ENCODE data around the gene DRD4. TPM values are rescaled to one million over a fixed set of nuclear protein-coding genes. Genes with fewer than 3 reads are reported as not detected.

The DRD4 gene
- total RNA-seq, 3 donors from 2014 or later, result 1.2 to 2.4 (median 1.8) TPM

- DNase-seq (peak in 1 of 3 donors; percentile 44), ATAC-seq (peak; percentile 81)
- intact Hi-C loops (cut with DNase I, micrococcal nuclease), result no loop called here
- H3K4me1 ChIP-seq (ENCODE audit: low read depth), result peaks cover 5% of the 10 kb centered on the region
- H3K36me3 ChIP-seq (ENCODE audit: low read depth), result no peaks in the 10 kb centered on the region
- H3K9me3 ChIP-seq, result no peaks in the 10 kb centered on the region
- H3K4me3 ChIP-seq, result no peak overlapping the region
- TF ChIP-seq CTCF (IDR thresholded peaks at IDR 0.05), result no peak
Observed at GRCh38 chr11:655036-655726, 18.1 kb downstream of the DRD4 start.

GRCh38 chr11:656426-656825, 19.4 kb downstream of the DRD4 start:
- DNase-seq (no peak), ATAC-seq (no peak)
- no peaks in the 10 kb centered on the region for H3K36me3 ChIP-seq (ENCODE audit: low read depth)
- intact Hi-C loops (cut with DNase I, micrococcal nuclease), result no loop called here
- H3K4me1 ChIP-seq (ENCODE audit: low read depth), result peaks cover 5% of the 10 kb centered on the region
- no peak overlapping the region for H3K4me3 ChIP-seq
- no peaks in the 10 kb centered on the region for H3K9me3 ChIP-seq
- no peak for TF ChIP-seq CTCF (IDR thresholded peaks at IDR 0.05)

- DNase-seq (no peak), ATAC-seq (no peak)
- Histone ChIP-seq H3K4me3 (no peak overlapping the region), H3K9me3 (no peaks in the 10 kb centered on the region), H3K4me1 (ENCODE audit: low read depth) (peaks cover 5% of the 10 kb centered on the region), H3K36me3 (ENCODE audit: low read depth) (no peaks in the 10 kb centered on the region)
- intact Hi-C loops (cut with DNase I, micrococcal nuclease), result no loop called here
- no peak for TF ChIP-seq CTCF (IDR thresholded peaks at IDR 0.05)
Observed at GRCh38 chr11:656866-657265, 19.8 kb downstream of the DRD4 start.

GRCh38 chr11:657691-658126, 20.6 kb downstream of the DRD4 start:
- Histone ChIP-seq H3K4me3 (no peak overlapping the region), H3K9me3 (no peaks in the 10 kb centered on the region), H3K36me3 (ENCODE audit: low read depth) (no peaks in the 10 kb centered on the region), H3K4me1 (ENCODE audit: low read depth) (peaks cover 5% of the 10 kb centered on the region)
- DNase-seq (peak in 1 of 3 donors; percentile 24), ATAC-seq (peak; percentile 66)
- intact Hi-C loops (cut with DNase I, micrococcal nuclease), result no loop called here
- TF ChIP-seq CTCF (IDR thresholded peaks at IDR 0.05), result no peak

GRCh38 chr11:659532-660085, 22.5 kb downstream of the DRD4 start:
- Histone ChIP-seq H3K4me1 (ENCODE audit: low read depth) (peaks cover 5% of the 10 kb centered on the region), H3K4me3 (no peak overlapping the region), H3K36me3 (ENCODE audit: low read depth) (no peaks in the 10 kb centered on the region), H3K9me3 (no peaks in the 10 kb centered on the region)
- ATAC-seq (no peak), DNase-seq (no peak)
- TF ChIP-seq CTCF (IDR thresholded peaks at IDR 0.05), result no peak
- intact Hi-C loops (cut with DNase I, micrococcal nuclease), result loop anchor here (5.0 to 10.0 kb wide), 2 partner anchors 65 to 68 kb away; no protein-coding TSS in a partner anchor
